GM18505 (cell line): ENCODE results near the gene KCNQ2.

Experiments
- ATAC-seq: cut with Tn5 transposase; IDR thresholded peaks from one replicate; pipeline ENCODE4 v1.9.1; 2021; ENCODE audit not compliant: unreplicated experiment
- POLR2A ChIP-seq: IDR thresholded peaks from 4 replicates; pipeline ENCODE4 v1.6.1; 2011; ENCODE audit warnings: borderline replicate concordance; ENCODE audit not compliant: insufficient read depth, insufficient read length; ENCODE audit errors: extremely low read depth

Gene KCNQ2

DNA sequence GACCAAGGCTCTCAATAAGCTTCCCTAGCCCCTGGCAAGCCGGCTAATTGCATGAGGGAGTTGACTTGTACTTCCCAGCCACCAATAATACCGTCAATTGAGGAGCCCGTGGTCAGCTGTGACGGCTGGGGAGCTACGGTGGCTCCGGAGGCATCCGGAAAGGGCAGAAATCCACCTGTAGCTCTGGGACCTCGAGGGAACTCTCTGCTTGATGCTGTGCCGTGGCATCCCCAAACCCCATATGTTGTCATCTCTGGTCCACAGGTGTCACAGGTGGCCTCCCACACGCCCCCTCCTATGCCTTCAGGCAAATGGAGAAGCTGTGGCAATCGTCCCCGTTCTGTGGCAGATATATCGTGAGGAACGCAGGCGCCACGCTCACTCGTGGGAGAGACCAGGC is 5.5 kb upstream of the KCNQ2 start:
- TF ChIP-seq POLR2A: no peak
- ATAC-seq: no peak

DNA sequence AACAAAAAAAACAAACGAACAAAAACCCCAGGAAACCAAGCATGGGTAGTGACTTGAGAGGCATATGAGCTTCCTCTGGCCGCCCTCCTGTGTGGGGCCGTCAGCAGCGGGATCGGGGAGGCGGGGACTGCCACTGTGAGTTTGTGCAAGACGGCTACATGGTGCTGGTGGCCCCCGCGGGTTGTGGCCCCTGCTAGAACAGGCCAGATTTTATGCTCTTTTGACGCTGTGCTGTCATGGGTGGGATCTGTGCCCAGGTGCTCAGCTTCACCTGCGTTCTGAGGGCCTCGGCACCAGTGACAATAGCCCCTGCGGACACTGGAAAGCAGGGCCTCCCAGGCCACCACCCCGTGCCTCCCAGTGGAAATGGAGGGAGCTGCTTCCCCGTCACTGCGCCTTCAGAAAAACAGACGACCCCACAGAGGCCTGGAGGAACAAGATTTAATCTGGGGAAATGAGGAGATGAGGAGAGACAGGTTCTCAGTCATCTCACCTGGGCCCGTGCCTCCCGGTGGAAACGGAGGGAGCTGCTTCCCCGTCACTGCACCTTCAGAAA is 4.7 kb upstream of the KCNQ2 start:
- TF ChIP-seq POLR2A: no peak
- no peak for ATAC-seq

DNA sequence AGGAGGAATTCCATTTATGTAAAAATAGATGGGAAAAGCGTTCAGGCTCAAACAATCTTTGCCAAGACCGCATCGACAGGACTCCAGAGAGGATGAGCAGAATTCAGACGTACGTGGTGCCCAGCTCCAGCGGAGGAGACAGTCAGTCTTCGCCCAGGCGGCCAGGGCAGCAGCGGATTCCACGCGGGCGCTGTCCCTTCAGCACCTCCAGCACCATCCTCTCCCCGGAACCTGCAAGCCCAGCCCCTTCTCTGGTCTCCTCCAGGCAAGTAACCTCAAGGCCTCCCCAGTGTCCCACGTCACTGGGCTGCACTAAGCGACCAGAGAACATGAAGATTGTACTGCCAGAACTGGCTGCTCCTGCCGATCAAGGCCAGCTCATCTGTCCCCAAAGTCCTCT is 2.8 kb upstream of the KCNQ2 start:
- TF ChIP-seq POLR2A: no peak
- no peak for ATAC-seq

DNA sequence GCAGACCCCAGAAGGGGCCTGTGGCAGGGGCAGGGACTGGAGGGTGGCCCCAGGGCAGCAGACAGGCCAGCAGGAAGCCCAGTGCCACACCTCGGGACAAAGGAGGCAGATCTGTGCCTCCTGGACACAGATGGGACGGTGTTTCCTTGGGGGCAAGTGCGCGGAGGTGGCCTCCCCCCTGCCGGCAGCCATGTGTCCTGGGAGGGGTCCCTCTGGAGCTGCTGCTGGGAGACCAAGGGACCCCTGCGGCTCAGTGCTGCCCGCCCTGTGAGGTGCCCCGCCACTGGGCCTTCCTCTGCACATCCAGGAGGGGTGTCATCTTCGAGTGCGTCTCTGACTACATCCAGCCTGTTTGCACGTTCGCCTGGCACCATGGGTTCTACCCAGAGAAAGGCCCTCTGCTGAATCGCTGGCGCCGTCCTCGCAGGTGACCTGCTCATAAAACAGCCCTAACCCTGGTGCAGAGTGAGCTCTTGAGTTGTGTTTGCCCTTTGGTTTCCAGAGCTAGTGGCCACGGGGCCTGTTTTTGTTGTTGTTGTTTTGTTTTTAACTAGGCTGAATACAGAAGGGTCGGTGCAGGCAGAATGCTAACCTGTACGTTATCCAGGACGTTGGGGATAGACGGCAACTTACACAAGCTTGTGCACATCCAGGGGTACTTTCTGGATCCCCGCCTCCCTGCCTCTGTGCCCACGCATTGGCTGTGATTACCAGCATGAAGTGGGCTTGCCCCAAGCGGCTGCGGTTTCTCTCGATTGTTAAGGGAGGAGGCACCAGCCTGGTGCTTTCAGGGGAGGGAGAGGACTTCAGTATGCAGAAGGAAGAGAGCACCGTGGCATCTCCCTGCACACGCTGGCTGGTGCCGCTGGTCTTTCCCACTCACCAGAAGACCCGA is 1.3 kb upstream of the KCNQ2 start:
- no peak for ATAC-seq
- no peak for TF ChIP-seq POLR2A

DNA sequence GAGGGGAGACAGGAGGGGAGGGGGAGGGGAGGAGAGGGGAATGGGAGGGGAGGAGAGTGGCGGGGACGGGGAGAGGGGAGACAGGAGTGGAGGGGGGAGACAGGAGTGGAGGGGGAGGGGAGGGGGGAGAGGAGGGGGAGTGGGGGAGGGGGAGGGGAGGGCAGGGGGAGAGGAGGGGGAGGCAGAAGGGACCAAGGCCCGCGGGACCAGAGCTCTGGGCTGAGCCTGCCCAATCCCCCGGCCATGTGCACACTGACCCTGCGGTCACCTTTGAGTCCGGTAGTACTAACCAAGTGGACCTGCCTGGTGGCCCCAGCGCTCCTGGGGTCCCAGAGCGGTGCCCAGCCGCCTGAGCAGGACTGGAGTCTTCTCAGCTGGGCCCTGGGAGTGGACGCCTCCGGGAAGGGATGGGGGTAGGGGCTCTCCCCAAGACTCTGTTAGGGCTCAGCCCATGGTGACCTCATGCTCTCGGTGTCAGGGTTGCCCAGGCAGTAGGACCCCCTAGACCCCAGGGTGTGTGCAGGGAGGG is 471 bp upstream of the KCNQ2 start:
- TF ChIP-seq POLR2A: no peak
- ATAC-seq: no peak

DNA sequence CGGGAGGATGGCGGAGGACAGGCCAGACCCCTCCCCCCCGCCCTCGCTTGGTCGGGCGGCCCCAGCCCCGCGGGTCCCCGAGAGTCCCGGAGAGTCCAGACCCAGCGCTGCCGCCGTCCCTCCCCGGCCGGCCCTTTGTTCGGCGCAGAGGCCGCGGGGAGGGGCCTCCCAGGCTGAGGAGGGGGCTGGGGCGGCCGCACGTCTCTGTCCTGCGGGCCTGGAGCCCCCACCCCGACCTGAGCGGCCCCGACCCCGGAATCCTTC is 806 bp downstream of the KCNQ2 start:
- no peak for TF ChIP-seq POLR2A
- no peak for ATAC-seq

DNA sequence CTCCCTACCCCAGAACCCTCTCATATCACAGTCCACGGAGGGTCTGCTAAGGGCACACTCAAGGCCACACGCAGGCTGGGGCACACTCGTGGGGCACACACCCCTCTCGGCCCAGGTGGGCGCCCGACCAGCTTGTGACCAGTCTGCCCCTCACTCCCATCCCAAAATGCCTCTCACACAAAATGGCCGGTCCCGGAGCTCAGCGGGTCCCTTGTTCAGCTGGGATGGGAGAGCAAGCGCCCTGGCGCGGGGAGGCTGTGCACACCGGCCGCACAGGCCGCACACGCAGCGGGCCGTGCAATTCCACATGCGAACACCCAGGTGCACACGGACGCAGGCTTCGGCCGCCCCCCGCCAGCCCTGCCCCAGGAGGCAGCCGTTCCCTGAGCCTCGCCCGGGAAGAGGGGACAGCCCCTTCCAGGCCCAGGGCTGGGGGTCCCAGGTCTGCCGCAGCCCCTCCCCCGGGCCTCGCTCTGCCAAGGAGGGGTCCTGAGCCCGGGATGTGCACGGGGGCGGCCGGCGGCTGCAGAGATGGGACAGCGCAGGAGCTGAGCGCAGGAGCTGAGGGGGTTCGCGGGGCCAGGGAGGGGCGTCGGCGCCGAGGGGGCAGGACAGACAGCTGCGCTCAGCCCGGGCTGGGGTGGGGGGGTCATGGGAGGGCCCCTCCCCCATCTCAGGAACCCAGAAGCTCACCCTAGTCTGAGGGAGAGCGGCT is 1.3 kb downstream of the KCNQ2 start:
- no peak for TF ChIP-seq POLR2A
- no peak for ATAC-seq

DNA sequence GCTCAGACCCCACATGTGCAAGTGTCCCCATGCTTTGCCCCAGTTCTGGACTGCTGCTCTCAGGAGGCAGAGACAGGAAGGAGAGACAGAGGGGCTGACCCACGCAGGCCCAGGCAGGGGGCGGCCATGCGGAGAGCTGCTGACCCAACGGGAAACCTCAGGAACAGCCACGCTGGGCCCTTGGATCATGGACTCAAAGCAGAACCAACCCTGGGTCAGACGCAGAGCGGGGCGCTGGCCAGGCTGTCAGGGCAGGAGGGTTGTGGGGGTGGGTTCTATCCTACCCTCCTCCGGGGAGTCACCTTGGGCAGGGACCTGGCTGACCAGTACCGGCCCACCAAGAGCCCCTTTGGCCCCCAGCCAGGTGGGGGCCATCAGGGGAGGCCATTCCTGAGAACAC is 2.0 kb downstream of the KCNQ2 start:
- ATAC-seq: no peak
- TF ChIP-seq POLR2A: no peak

DNA sequence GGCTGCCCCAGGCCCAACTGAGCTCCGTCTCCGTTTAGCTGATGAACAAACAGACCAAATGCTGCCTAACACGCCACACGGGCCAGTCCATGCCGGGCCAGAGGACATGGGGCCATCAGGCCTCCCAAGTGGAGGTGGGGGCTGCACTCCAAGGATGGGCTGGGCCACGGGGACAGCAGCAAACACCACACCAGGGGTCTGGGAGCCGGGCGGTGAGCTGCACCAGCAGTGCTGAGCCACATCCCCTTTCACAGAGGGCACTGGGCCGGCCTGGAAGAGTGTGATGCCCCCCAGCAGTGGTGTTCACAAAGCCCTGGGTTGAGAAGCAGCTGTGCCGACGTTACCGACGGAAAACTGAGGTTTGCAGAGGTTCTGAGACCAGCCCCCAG is 2.7 kb downstream of the KCNQ2 start:
- no peak for TF ChIP-seq POLR2A
- ATAC-seq: no peak

DNA sequence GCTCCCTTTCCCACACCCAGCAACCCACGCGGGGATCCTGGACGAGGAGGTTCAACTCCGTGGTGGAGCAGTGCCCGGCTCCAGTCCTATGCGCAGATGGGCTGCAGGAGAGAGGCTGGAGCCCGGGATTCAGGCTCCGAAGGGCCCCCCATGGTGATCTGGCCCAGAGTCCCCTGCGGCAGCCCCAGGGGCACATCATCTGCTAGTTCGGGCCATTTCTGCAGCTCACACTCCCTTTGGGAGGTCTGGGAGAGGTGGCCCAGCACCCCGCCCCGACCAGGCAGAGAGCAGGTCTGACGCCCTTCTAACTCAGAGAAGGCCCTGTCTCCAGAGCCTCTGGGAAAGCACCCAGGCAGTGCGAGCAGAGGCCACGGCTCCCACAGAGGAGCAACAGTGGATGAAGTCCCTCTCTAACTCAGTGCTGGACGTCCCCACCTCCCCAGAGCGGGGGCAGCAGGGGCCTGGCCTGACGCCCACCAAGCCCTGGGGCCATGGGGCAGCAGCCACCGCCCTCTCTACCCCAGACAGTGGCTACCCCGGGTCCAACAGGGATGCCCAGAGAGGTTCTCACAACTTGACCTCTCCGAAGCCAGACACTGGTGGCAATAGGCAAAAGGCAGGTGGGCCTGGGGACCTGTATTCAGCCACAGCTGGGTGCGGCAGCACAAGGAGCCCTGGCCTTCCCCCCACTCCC is 3.3 kb downstream of the KCNQ2 start:
- no peak for TF ChIP-seq POLR2A
- ATAC-seq: no peak

DNA sequence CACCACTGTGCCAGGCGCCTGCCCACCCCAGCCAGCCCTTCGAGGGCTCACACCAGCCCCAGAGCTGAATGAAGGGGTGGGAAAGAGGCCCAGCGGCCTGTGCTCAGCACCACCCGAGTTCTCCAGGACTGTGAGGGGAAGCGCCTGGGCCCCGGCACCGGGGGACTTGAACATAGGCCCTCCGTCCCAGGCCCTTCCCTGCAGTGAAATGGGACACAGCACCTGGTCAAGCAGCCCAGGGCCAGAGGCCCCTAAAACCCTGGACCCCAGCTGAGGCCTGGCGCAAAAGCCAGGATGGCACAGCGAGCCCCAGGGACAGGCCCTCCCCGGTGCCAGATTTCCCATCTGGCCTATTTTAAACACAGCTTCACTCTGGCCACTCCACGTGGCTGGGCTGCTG is 4.0 kb downstream of the KCNQ2 start:
- no peak for ATAC-seq
- no peak for TF ChIP-seq POLR2A

DNA sequence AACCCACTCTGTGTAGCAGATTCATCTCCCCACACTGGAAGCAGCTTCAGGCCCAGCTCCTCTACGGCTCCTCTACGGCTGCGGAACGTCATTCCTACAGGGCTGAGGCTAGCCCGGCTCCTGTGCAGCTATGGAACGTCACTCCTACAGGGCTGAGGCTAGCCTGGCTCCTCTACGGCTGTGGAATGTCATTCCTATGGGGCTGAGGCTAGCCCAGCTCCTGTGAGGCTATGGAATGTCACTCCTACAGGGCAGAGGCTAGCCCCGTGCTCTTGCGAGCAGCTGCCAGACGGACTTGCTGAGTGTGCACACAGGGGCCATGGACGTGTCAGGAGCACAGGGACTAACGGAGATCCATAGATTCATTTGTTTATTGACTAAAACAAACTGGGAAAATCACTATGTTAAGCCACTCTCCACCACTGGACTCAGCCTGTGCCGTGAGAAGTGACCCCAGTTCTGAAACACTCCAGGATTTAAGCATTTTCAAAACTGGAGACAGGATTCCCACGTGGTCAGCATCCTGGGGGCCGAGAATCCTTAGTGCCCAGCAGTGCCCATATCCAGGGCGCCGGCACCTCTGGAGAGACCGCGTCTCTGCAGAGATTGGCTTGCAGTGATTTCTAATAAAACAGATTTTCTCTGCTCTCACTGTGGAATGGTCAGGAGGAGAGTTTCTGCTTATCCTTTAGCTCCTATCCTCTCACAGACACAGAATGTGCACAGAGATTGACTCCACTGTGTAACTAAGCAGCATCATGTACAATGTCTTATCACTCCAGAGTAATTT is 5.0 kb downstream of the KCNQ2 start:
- ATAC-seq: no peak
- TF ChIP-seq POLR2A: no peak

DNA sequence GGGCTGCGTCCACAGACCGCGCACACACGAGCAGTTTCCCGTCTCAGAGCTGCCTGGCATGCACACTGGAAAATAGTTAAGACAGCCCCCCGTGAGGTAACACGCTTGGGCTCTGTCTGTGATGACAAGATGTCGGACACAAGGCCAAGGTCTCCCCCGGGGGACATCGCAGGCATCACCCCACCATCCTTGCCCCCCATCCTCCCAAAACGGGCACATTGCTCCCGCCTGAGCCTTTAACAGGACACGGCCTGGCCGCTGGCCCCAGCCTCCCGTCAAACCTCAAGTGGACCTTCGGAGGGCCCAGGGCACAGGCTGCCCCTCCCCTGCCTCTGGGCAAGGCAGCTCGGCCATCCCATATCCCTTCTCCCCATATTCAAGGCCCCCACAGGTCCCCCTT is 5.6 kb downstream of the KCNQ2 start:
- no peak for ATAC-seq
- no peak for TF ChIP-seq POLR2A
